ENCODE data around the gene NTF3. TPM values are rescaled to one million over a fixed set of nuclear protein-coding genes. Genes with fewer than 3 reads are reported as not detected.

NTF3 gene
- total and polyA plus RNA-seq, 2 donors (not counting 1 experiment from before 2014, with no cell fraction given): 5.9 to 12.5 TPM

GRCh38 chr12:5514545-5514944, 82.6 kb downstream of the NTF3 start:
- no peaks in the 10 kb centered on the region for H3K4me1 ChIP-seq (ENCODE audit: control insufficient read depth, extremely low read depth, insufficient read depth, low read length)
- DNase-seq (ENCODE audit: low read depth in 2 of 2): no peak
- H3K9ac ChIP-seq (ENCODE audit: insufficient read depth, low read length): no peak overlapping the region
- H3K4me3 ChIP-seq (replicated peaks in 1 of 4; ENCODE audit: control extremely low read depth in 1 of 4, insufficient read depth in 1 of 4, low read depth in 3 of 4, low read length in 4 of 4): no peak overlapping the region
- no peaks in the 10 kb centered on the region for H3K79me2 ChIP-seq (ENCODE audit: control insufficient read depth, insufficient read depth, low read length)
- H3K27me3 ChIP-seq (ENCODE audit: control insufficient read depth, insufficient read depth, low read length): no peaks in the 10 kb centered on the region
- no peak overlapping the region for H2AFZ ChIP-seq (ENCODE audit: low read length)
- no peak overlapping the region for H3K4me2 ChIP-seq (ENCODE audit: extremely low read depth, insufficient read depth, low read length)
- H3K36me3 ChIP-seq (ENCODE audit: control insufficient read depth, insufficient read depth, low read length): no peaks in the 10 kb centered on the region
- H4K20me1 ChIP-seq (ENCODE audit: control insufficient read depth, extremely low read depth, insufficient read depth, low read length): no peaks in the 10 kb centered on the region
- TF ChIP-seq EZH2 (IDR thresholded peaks at IDR 0.05; ENCODE audit: low read length, missing control alignments) (no peak), CTCF (conservative IDR thresholded peaks at IDR 0.05 in 1 of 2, IDR thresholded peaks at IDR 0.05 in 1 of 2; ENCODE audit: low read depth in 1 of 2, low read length in 2 of 2) (no peak)
- no peak overlapping the region for H3K27ac ChIP-seq (ENCODE audit: insufficient read depth, low read length)
- H3K9me3 ChIP-seq (ENCODE audit: control insufficient read depth, insufficient read depth, low read depth, low read length): no peaks in the 10 kb centered on the region

- Histone ChIP-seq H3K4me2 (ENCODE audit: extremely low read depth, insufficient read depth, low read length) (no peak overlapping the region), H3K9me3 (ENCODE audit: control insufficient read depth, insufficient read depth, low read depth, low read length) (no peaks in the 10 kb centered on the region), H3K4me3 (replicated peaks in 1 of 4; ENCODE audit: control extremely low read depth in 1 of 4, insufficient read depth in 1 of 4, low read depth in 3 of 4, low read length in 4 of 4) (no peak overlapping the region), H3K36me3 (ENCODE audit: control insufficient read depth, insufficient read depth, low read length) (no peaks in the 10 kb centered on the region), H2AFZ (ENCODE audit: low read length) (no peak overlapping the region), H3K4me1 (ENCODE audit: control insufficient read depth, extremely low read depth, insufficient read depth, low read length) (no peaks in the 10 kb centered on the region), H3K27ac (ENCODE audit: insufficient read depth, low read length) (no peak overlapping the region), H3K9ac (ENCODE audit: insufficient read depth, low read length) (no peak overlapping the region), H4K20me1 (ENCODE audit: control insufficient read depth, extremely low read depth, insufficient read depth, low read length) (no peaks in the 10 kb centered on the region), H3K79me2 (ENCODE audit: control insufficient read depth, insufficient read depth, low read length) (no peaks in the 10 kb centered on the region), H3K27me3 (ENCODE audit: control insufficient read depth, insufficient read depth, low read length) (no peaks in the 10 kb centered on the region)
- no peak for DNase-seq (ENCODE audit: low read depth in 2 of 2)
- TF ChIP-seq CTCF (conservative IDR thresholded peaks at IDR 0.05 in 1 of 2, IDR thresholded peaks at IDR 0.05 in 1 of 2; ENCODE audit: low read depth in 1 of 2, low read length in 2 of 2) (no peak), EZH2 (IDR thresholded peaks at IDR 0.05; ENCODE audit: low read length, missing control alignments) (no peak)
Observed at GRCh38 chr12:5515458-5515857, 83.5 kb downstream of the NTF3 start.

- Histone ChIP-seq H3K79me2 (ENCODE audit: control insufficient read depth, insufficient read depth, low read length) (no peaks in the 10 kb centered on the region), H3K27me3 (ENCODE audit: control insufficient read depth, insufficient read depth, low read length) (no peaks in the 10 kb centered on the region), H4K20me1 (ENCODE audit: control insufficient read depth, extremely low read depth, insufficient read depth, low read length) (no peaks in the 10 kb centered on the region), H3K4me3 (replicated peaks in 1 of 4; ENCODE audit: control extremely low read depth in 1 of 4, insufficient read depth in 1 of 4, low read depth in 3 of 4, low read length in 4 of 4) (no peak overlapping the region), H3K9me3 (ENCODE audit: control insufficient read depth, insufficient read depth, low read depth, low read length) (no peaks in the 10 kb centered on the region), H3K27ac (ENCODE audit: insufficient read depth, low read length) (no peak overlapping the region), H3K36me3 (ENCODE audit: control insufficient read depth, insufficient read depth, low read length) (no peaks in the 10 kb centered on the region), H3K9ac (ENCODE audit: insufficient read depth, low read length) (no peak overlapping the region), H3K4me1 (ENCODE audit: control insufficient read depth, extremely low read depth, insufficient read depth, low read length) (no peaks in the 10 kb centered on the region), H3K4me2 (ENCODE audit: extremely low read depth, insufficient read depth, low read length) (no peak overlapping the region), H2AFZ (ENCODE audit: low read length) (no peak overlapping the region)
- TF ChIP-seq EZH2 (IDR thresholded peaks at IDR 0.05; ENCODE audit: low read length, missing control alignments) (no peak), CTCF (conservative IDR thresholded peaks at IDR 0.05 in 1 of 2, IDR thresholded peaks at IDR 0.05 in 1 of 2; ENCODE audit: low read depth in 1 of 2, low read length in 2 of 2) (no peak)
- DNase-seq (ENCODE audit: low read depth in 2 of 2): no peak
Observed at GRCh38 chr12:5516371-5517241, 84.7 kb downstream of the NTF3 start.
